Keratinocyte (primary cell): Measurements from ENCODE around the gene TDP1. TPM values are rescaled to one million over a fixed set of nuclear protein-coding genes. Genes with fewer than 3 reads are reported as not detected.

Experiments
- DNase-seq: peaks from one replicate; pipeline ENCODE4 v3.0.0-alpha.2; 2011; ENCODE audit warnings: low read depth, missing footprints, low spot score
- FAIRE-seq: peaks from 2 replicates; lab custom pipeline; 2011; peaks lifted over from hg19 to GRCh38; lab: Jason Lieb, UNC
- H2AFZ ChIP-seq: 2 replicates; pipeline ENCODE4 v1.6.0; 2012; ENCODE audit warnings: low read length, control low read depth, inconsistent platforms; ENCODE audit not compliant: control insufficient read depth
- H3K27ac ChIP-seq: 2 replicates; pipeline ENCODE4 v1.5.1; 2011; ENCODE audit warnings: low read length; ENCODE audit not compliant: control insufficient read depth, insufficient read depth
- H3K27me3 ChIP-seq: 3 replicates; pipeline ENCODE4 v1.6.0; 2011; ENCODE audit warnings: low read length; ENCODE audit not compliant: control insufficient read depth, insufficient read depth; ENCODE audit errors: extremely low read depth
- H3K36me3 ChIP-seq, 2 experiments: 2 replicates in 1 of 2; 3 replicates in 1 of 2; pipeline ENCODE4 v1.5.1; 2011; ENCODE audit warnings: low read length in 2 of 2, mild to moderate bottlenecking in 1 of 2; ENCODE audit not compliant: control insufficient read depth in 2 of 2, insufficient read depth in 2 of 2; ENCODE audit errors: extremely low read depth in 1 of 2
- H3K4me1 ChIP-seq: 3 replicates; pipeline ENCODE4 v1.5.1; 2011; ENCODE audit warnings: low read length; ENCODE audit not compliant: control insufficient read depth, insufficient read depth; ENCODE audit errors: extremely low read depth
- H3K4me2 ChIP-seq: 3 replicates; pipeline ENCODE4 v1.6.0; 2011; ENCODE audit warnings: low read depth, low read length; ENCODE audit not compliant: control insufficient read depth, insufficient read depth; ENCODE audit errors: extremely low read depth
- H3K4me3 ChIP-seq, 3 experiments: fragments of 200-600 bp in 1 of 3; sonication (generic) in 1 of 3; 2 replicates in 2 of 3; 3 replicates in 1 of 3; pipeline ENCODE4 v1.5.1; 2011 to 2016; ENCODE audit warnings: low read length in 3 of 3, mild to moderate bottlenecking in 3 of 3, control low read depth in 2 of 3, inconsistent platforms in 1 of 3, low read depth in 1 of 3, mixed read lengths in 1 of 3, mixed run types in 1 of 3, moderate library complexity in 1 of 3; ENCODE audit not compliant: control insufficient read depth in 2 of 3, insufficient read depth in 2 of 3; ENCODE audit errors: extremely low read depth in 1 of 3
- H3K79me2 ChIP-seq: 2 replicates; pipeline ENCODE4 v1.6.0; 2012; ENCODE audit warnings: low read length; ENCODE audit not compliant: control insufficient read depth, insufficient read depth
- H3K9ac ChIP-seq: 3 replicates; pipeline ENCODE4 v1.6.0; 2011; ENCODE audit warnings: low read length; ENCODE audit not compliant: control insufficient read depth, insufficient read depth; ENCODE audit errors: extremely low read depth
- H3K9me1 ChIP-seq: 3 replicates; pipeline ENCODE4 v1.6.0; 2011; ENCODE audit warnings: low read length; ENCODE audit not compliant: control insufficient read depth, insufficient read depth; ENCODE audit errors: extremely low read depth
- H3K9me3 ChIP-seq: 2 replicates; pipeline ENCODE4 v1.5.1; 2012; ENCODE audit warnings: low read depth, low read length; ENCODE audit not compliant: control insufficient read depth
- H4K20me1 ChIP-seq: 3 replicates; pipeline ENCODE4 v1.6.0; 2011; ENCODE audit warnings: low read length; ENCODE audit not compliant: control insufficient read depth, insufficient read depth; ENCODE audit errors: extremely low read depth
- CTCF ChIP-seq, 3 experiments: IDR thresholded peaks in 1 of 3; conservative IDR thresholded peaks in 1 of 3; optimal IDR thresholded peaks in 1 of 3; 2 replicates in 2 of 3; 3 replicates in 1 of 3; pipeline versions ENCODE3 to v1.5.1; 2011; ENCODE audit warnings: low read length in 3 of 3, mild to moderate bottlenecking in 3 of 3, moderate library complexity in 2 of 3, control low read depth in 1 of 3, inconsistent platforms in 1 of 3; ENCODE audit not compliant: insufficient read depth in 2 of 3; ENCODE audit errors: extremely low read depth in 1 of 3
- EZH2 ChIP-seq: IDR thresholded peaks from one replicate; pipeline ENCODE4 v1.6.1; 2012; ENCODE audit warnings: inconsistent platforms, mild to moderate bottlenecking, low read length, moderate library complexity
- dilution Hi-C: fragments of 300-500 bp; cut with MboI; formaldehyde crosslinking; loops from one replicate; pipeline ENCODE4 v1.7.0; 2020; ENCODE audit warnings: low sequenced_read_pairs; ENCODE audit not compliant: extremely low pct_ligation_motif_present
- polyA plus RNA-seq, 5 experiments: library from polyadenylated mRNA; depleted of rRNA in 3 of 5; stranded (reverse) in 3 of 5; stranded (forward) in 1 of 5; unstranded in 1 of 5; fragments of >200 nt; gene quantifications; 1 replicate in 1 of 5; 2 replicates in 3 of 5; 3 replicates in 1 of 5; pipeline versions ENCODE4 v1.2.1 to v1.2.3, GENCODE V29; 2011 to 2012; ENCODE audit warnings: missing spikeins in 2 of 5, low read depth in 1 of 5, low replicate concordance in 1 of 5

The TDP1 gene
- polyA plus RNA-seq, 1 donor (not counting 4 experiments of a cell fraction or from before 2014, with no cell fraction given), result 24.9 TPM

GRCh38 chr14:89957376-89957775 is 1.6 kb downstream of the TDP1 start:
- no peaks in the 10 kb centered on the region for H3K9me1 ChIP-seq
- H3K79me2 ChIP-seq, result peaks cover 26% of the 10 kb centered on the region
- DNase-seq (no peak), FAIRE-seq (no peak)
- TF ChIP-seq EZH2 (no peak), CTCF (optimal IDR thresholded peaks at IDR 0.05 in 1 of 3, IDR thresholded peaks at IDR 0.05 in 1 of 3, conservative IDR thresholded peaks at IDR 0.05 in 1 of 3; ENCODE audit: extremely low read depth in 1 of 3, insufficient read depth in 2 of 3, low read length in 3 of 3) (no peak)
- no peak overlapping the region for H3K9ac ChIP-seq
- no peak overlapping the region for H2AFZ ChIP-seq
- H3K4me2 ChIP-seq, result peak overlapping the region; percentile 90
- dilution Hi-C loops, result no loop called here
- H3K4me1 ChIP-seq, result peaks cover 18% of the 10 kb centered on the region
- no peaks in the 10 kb centered on the region for H3K27me3 ChIP-seq
- no peaks in the 10 kb centered on the region for H3K9me3 ChIP-seq
- H3K4me3 ChIP-seq, result peak overlapping the region in 1 of 3 experiments; percentile 95
- H3K27ac ChIP-seq, result no peak overlapping the region
- H4K20me1 ChIP-seq, result no peaks in the 10 kb centered on the region
- peaks cover 6 to 10% of the 10 kb centered on the region in 2 experiments for H3K36me3 ChIP-seq

GRCh38 chr14:89957791-89958190 is 2.1 kb downstream of the TDP1 start:
- Histone ChIP-seq H2AFZ (no peak overlapping the region), H3K4me3 (no peak overlapping the region), H3K4me2 (no peak overlapping the region), H3K9me1 (no peaks in the 10 kb centered on the region), H3K27me3 (no peaks in the 10 kb centered on the region), H3K79me2 (peaks cover 26% of the 10 kb centered on the region), H3K36me3 (peaks cover 6 to 14% of the 10 kb centered on the region in 2 experiments), H3K9ac (no peak overlapping the region), H3K27ac (no peak overlapping the region), H3K4me1 (peaks cover 18% of the 10 kb centered on the region), H4K20me1 (no peaks in the 10 kb centered on the region), H3K9me3 (no peaks in the 10 kb centered on the region)
- no peak for DNase-seq
- TF ChIP-seq CTCF (optimal IDR thresholded peaks at IDR 0.05 in 1 of 3, IDR thresholded peaks at IDR 0.05 in 1 of 3, conservative IDR thresholded peaks at IDR 0.05 in 1 of 3; ENCODE audit: extremely low read depth in 1 of 3, insufficient read depth in 2 of 3, low read length in 3 of 3) (no peak), EZH2 (no peak)
- FAIRE-seq, result no peak
- dilution Hi-C loops, result no loop called here
